ENCODE measurements around the gene CD80. TPM values are rescaled to one million over a fixed set of nuclear protein-coding genes. Genes with fewer than 3 reads are reported as not detected.
"Not testable (repeated sequence)": the region's sequence is repeated elsewhere in the genome, so short reads cannot be mapped to it uniquely, and the experiment has no call there.

Gene CD80
- polyA plus RNA-seq, 1 donor (not counting 4 experiments of a cell fraction or from before 2014, with no cell fraction given), result not detected

- Histone ChIP-seq H3K36me3 (ENCODE audit: control insufficient read depth in 2 of 2, extremely low read depth in 1 of 2, insufficient read depth in 2 of 2, low read length in 2 of 2) (no peaks in the 10 kb centered on the region), H3K27ac (ENCODE audit: control insufficient read depth, insufficient read depth, low read length) (no peak overlapping the region), H3K9me3 (ENCODE audit: control insufficient read depth, low read depth, low read length) (no peaks in the 10 kb centered on the region), H3K4me2 (ENCODE audit: control insufficient read depth, extremely low read depth, insufficient read depth, low read depth, low read length) (no peak overlapping the region), H3K9me1 (ENCODE audit: control insufficient read depth, extremely low read depth, insufficient read depth, low read length) (no peaks in the 10 kb centered on the region), H4K20me1 (ENCODE audit: control insufficient read depth, extremely low read depth, insufficient read depth, low read length) (no peaks in the 10 kb centered on the region), H3K4me1 (ENCODE audit: control insufficient read depth, extremely low read depth, insufficient read depth, low read length) (no peaks in the 10 kb centered on the region), H3K27me3 (ENCODE audit: control insufficient read depth, extremely low read depth, insufficient read depth, low read length) (no peaks in the 10 kb centered on the region), H2AFZ (ENCODE audit: control insufficient read depth, low read length) (no peak overlapping the region), H3K79me2 (ENCODE audit: control insufficient read depth, insufficient read depth, low read length) (no peaks in the 10 kb centered on the region), H3K9ac (ENCODE audit: control insufficient read depth, extremely low read depth, insufficient read depth, low read length) (no peak overlapping the region), H3K4me3 (ENCODE audit: control insufficient read depth in 2 of 3, extremely low read depth in 1 of 3, insufficient read depth in 2 of 3, low read depth in 1 of 3, low read length in 3 of 3) (no peak overlapping the region)
- FAIRE-seq (no peak), DNase-seq (ENCODE audit: low read depth, low spot score) (no peak)
- dilution Hi-C loops (cut with MboI; ENCODE audit: extremely low pct_ligation_motif_present, low sequenced_read_pairs), result no loop called here
- TF ChIP-seq CTCF (optimal IDR thresholded peaks at IDR 0.05 in 1 of 3, IDR thresholded peaks at IDR 0.05 in 1 of 3, conservative IDR thresholded peaks at IDR 0.05 in 1 of 3; ENCODE audit: extremely low read depth in 1 of 3, insufficient read depth in 2 of 3, low read length in 3 of 3) (no peak), EZH2 (IDR thresholded peaks at IDR 0.05; ENCODE audit: low read length) (no peak)
Measured at GRCh38 chr3:119569156-119569555, 9.7 kb upstream of the CD80 start.

GRCh38 chr3:119563334-119563733 is 3.9 kb upstream of the CD80 start:
- H3K4me3 ChIP-seq (ENCODE audit: control insufficient read depth in 2 of 3, extremely low read depth in 1 of 3, insufficient read depth in 2 of 3, low read depth in 1 of 3, low read length in 3 of 3); FAIRE-seq; H3K36me3 ChIP-seq (ENCODE audit: control insufficient read depth in 2 of 2, extremely low read depth in 1 of 2, insufficient read depth in 2 of 2, low read length in 2 of 2); H3K4me1 ChIP-seq (ENCODE audit: control insufficient read depth, extremely low read depth, insufficient read depth, low read length); H3K27me3 ChIP-seq (ENCODE audit: control insufficient read depth, extremely low read depth, insufficient read depth, low read length); H3K9me1 ChIP-seq (ENCODE audit: control insufficient read depth, extremely low read depth, insufficient read depth, low read length); H3K9ac ChIP-seq (ENCODE audit: control insufficient read depth, extremely low read depth, insufficient read depth, low read length); H3K4me2 ChIP-seq (ENCODE audit: control insufficient read depth, extremely low read depth, insufficient read depth, low read depth, low read length); H3K79me2 ChIP-seq (ENCODE audit: control insufficient read depth, insufficient read depth, low read length); H3K27ac ChIP-seq (ENCODE audit: control insufficient read depth, insufficient read depth, low read length); H3K9me3 ChIP-seq (ENCODE audit: control insufficient read depth, low read depth, low read length); DNase-seq (ENCODE audit: low read depth, low spot score); H2AFZ ChIP-seq (ENCODE audit: control insufficient read depth, low read length); H4K20me1 ChIP-seq (ENCODE audit: control insufficient read depth, extremely low read depth, insufficient read depth, low read length); dilution Hi-C loops (cut with MboI; ENCODE audit: extremely low pct_ligation_motif_present, low sequenced_read_pairs): not testable (repeated sequence)

GRCh38 chr3:119562307-119562961 is 3.0 kb upstream of the CD80 start:
- Histone ChIP-seq H3K27ac (ENCODE audit: control insufficient read depth, insufficient read depth, low read length) (no peak overlapping the region), H3K4me2 (ENCODE audit: control insufficient read depth, extremely low read depth, insufficient read depth, low read depth, low read length) (no peak overlapping the region), H2AFZ (ENCODE audit: control insufficient read depth, low read length) (no peak overlapping the region), H3K27me3 (ENCODE audit: control insufficient read depth, extremely low read depth, insufficient read depth, low read length) (no peaks in the 10 kb centered on the region), H3K4me3 (ENCODE audit: control insufficient read depth in 2 of 3, extremely low read depth in 1 of 3, insufficient read depth in 2 of 3, low read depth in 1 of 3, low read length in 3 of 3) (no peak overlapping the region), H4K20me1 (ENCODE audit: control insufficient read depth, extremely low read depth, insufficient read depth, low read length) (no peaks in the 10 kb centered on the region), H3K4me1 (ENCODE audit: control insufficient read depth, extremely low read depth, insufficient read depth, low read length) (no peaks in the 10 kb centered on the region), H3K79me2 (ENCODE audit: control insufficient read depth, insufficient read depth, low read length) (no peaks in the 10 kb centered on the region), H3K9me1 (ENCODE audit: control insufficient read depth, extremely low read depth, insufficient read depth, low read length) (no peaks in the 10 kb centered on the region), H3K9ac (ENCODE audit: control insufficient read depth, extremely low read depth, insufficient read depth, low read length) (no peak overlapping the region), H3K36me3 (ENCODE audit: control insufficient read depth in 2 of 2, extremely low read depth in 1 of 2, insufficient read depth in 2 of 2, low read length in 2 of 2) (no peaks in the 10 kb centered on the region), H3K9me3 (ENCODE audit: control insufficient read depth, low read depth, low read length) (no peaks in the 10 kb centered on the region)
- dilution Hi-C loops (cut with MboI; ENCODE audit: extremely low pct_ligation_motif_present, low sequenced_read_pairs), result no loop called here
- FAIRE-seq, result no peak
- TF ChIP-seq CTCF (optimal IDR thresholded peaks at IDR 0.05 in 1 of 3, IDR thresholded peaks at IDR 0.05 in 1 of 3, conservative IDR thresholded peaks at IDR 0.05 in 1 of 3; ENCODE audit: extremely low read depth in 1 of 3, insufficient read depth in 2 of 3, low read length in 3 of 3) (no peak), EZH2 (IDR thresholded peaks at IDR 0.05; ENCODE audit: low read length) (no peak)
- DNase-seq (ENCODE audit: low read depth, low spot score), result no peak
